ENCODE data around the gene OR5J2.

DNA sequence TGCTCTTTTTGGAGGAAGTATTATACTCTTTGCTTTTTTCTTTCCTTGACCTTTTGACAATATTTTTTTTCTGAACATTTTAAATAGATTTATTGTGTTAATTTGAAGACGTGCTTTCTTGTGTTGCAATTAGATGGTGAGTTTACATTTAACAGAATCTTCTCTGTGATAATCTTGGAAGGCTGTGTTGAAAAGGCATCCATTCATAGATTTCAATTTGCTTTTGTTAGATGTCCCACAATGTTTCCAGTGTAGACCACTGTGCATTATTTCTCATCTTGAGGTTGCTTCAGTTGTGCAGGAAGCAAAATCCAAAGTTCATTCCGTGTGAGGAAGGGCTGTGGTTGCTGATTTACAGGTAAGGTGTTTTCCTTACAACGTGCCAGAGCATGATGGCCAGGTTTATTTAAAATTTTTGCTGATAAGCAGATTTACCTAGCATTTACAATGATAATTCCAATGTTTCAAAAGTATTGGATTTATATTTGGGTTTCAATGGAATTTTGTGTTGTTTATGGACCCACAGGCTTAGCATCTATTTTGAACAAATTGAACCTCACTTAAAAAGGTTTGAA, 4.1 kb upstream of the OR5J2 start:
- TF ChIP-seq, protein P1, sequence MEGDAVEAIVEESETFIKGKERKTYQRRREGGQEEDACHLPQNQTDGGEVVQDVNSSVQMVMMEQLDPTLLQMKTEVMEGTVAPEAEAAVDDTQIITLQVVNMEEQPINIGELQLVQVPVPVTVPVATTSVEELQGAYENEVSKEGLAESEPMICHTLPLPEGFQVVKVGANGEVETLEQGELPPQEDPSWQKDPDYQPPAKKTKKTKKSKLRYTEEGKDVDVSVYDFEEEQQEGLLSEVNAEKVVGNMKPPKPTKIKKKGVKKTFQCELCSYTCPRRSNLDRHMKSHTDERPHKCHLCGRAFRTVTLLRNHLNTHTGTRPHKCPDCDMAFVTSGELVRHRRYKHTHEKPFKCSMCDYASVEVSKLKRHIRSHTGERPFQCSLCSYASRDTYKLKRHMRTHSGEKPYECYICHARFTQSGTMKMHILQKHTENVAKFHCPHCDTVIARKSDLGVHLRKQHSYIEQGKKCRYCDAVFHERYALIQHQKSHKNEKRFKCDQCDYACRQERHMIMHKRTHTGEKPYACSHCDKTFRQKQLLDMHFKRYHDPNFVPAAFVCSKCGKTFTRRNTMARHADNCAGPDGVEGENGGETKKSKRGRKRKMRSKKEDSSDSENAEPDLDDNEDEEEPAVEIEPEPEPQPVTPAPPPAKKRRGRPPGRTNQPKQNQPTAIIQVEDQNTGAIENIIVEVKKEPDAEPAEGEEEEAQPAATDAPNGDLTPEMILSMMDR (IDR thresholded peaks at IDR 0.05): no peak
- no peak for TF ChIP-seq POLR2A (IDR thresholded peaks at IDR 0.05)
- no peak for TF ChIP-seq EP300 (IDR thresholded peaks at IDR 0.05)
